ENCODE results near the gene PIGC.

Gene PIGC

GRCh38 chr1:172443666-172444453 lies at the start of gene PIGC:
TSS of gene PIGC (minus strand) at chr1:172444069. CDS start at chr1:172442622, 1,447 bp downstream.
- DNase-seq, result peak; percentile 95

- no peak for DNase-seq
Observed at GRCh38 chr1:172492421-172492820, 48.6 kb upstream of the PIGC start.

GRCh38 chr1:172489847-172490246 lies 46.0 kb upstream of the PIGC start:
- no peak for DNase-seq

GRCh38 chr1:172488393-172488792 lies 44.5 kb upstream of the PIGC start:
- no peak for DNase-seq

- DNase-seq, result no peak
Observed at GRCh38 chr1:172487550-172487949, 43.7 kb upstream of the PIGC start.

GRCh38 chr1:172486805-172487454 lies 43.1 kb upstream of the PIGC start:
- DNase-seq, result no peak

- DNase-seq, result no peak
Observed at GRCh38 chr1:172485626-172486025, 41.8 kb upstream of the PIGC start.

GRCh38 chr1:172484252-172484651 lies 40.4 kb upstream of the PIGC start:
- no peak for DNase-seq

- no peak for DNase-seq
Observed at GRCh38 chr1:172483448-172483847, 39.6 kb upstream of the PIGC start.

- DNase-seq, result no peak
Observed at GRCh38 chr1:172482044-172482443, 38.2 kb upstream of the PIGC start.

- no peak for DNase-seq
Observed at GRCh38 chr1:172480431-172480830, 36.6 kb upstream of the PIGC start.

GRCh38 chr1:172478485-172478884 lies 34.6 kb upstream of the PIGC start:
- no peak for DNase-seq

- DNase-seq, result no peak
Observed at GRCh38 chr1:172477741-172478140, 33.9 kb upstream of the PIGC start.

GRCh38 chr1:172477216-172477615 lies 33.3 kb upstream of the PIGC start:
- DNase-seq, result no peak

- no peak for DNase-seq
Observed at GRCh38 chr1:172476218-172476811, 32.4 kb upstream of the PIGC start.

GRCh38 chr1:172473842-172474241 lies 30.0 kb upstream of the PIGC start:
- DNase-seq, result no peak

- DNase-seq, result no peak
Observed at GRCh38 chr1:172473302-172473701, 29.4 kb upstream of the PIGC start.

- no peak for DNase-seq
Observed at GRCh38 chr1:172472495-172472894, 28.6 kb upstream of the PIGC start.

- no peak for DNase-seq
Observed at GRCh38 chr1:172471666-172472065, 27.8 kb upstream of the PIGC start.

GRCh38 chr1:172470149-172470548 lies 26.3 kb upstream of the PIGC start:
- DNase-seq, result no peak

- DNase-seq, result no peak
Observed at GRCh38 chr1:172469717-172470116, 25.8 kb upstream of the PIGC start.

- DNase-seq, result no peak
Observed at GRCh38 chr1:172468296-172468695, 24.4 kb upstream of the PIGC start.

- no peak for DNase-seq
Observed at GRCh38 chr1:172467446-172467845, 23.6 kb upstream of the PIGC start.

GRCh38 chr1:172466795-172467407 lies 23.0 kb upstream of the PIGC start:
- DNase-seq, result no peak
